Right lobe of liver (tissue), 6 donors: Measurements from ENCODE around the gene SLC35B2. TPM values are rescaled to one million over a fixed set of nuclear protein-coding genes. Genes with fewer than 3 reads are reported as not detected.

ENCODE experiments used
- ATAC-seq, 4 donors: fragments of 200-7000 bp; cut with Tn5 transposase; one replicate each; pipeline ENCODE4 v1.9.1; 2020; ENCODE audit warnings: mild to moderate bottlenecking in 4 of 4, moderate library complexity in 4 of 4
- DNase-seq, 3 donors: peaks; one replicate each; pipeline ENCODE4 v3.0.0-alpha.2; 2020
- H3K27ac ChIP-seq, 3 donors: fragments of 200-600 bp; one replicate each; pipeline ENCODE4 v1.8.0; 2022
- H3K27me3 ChIP-seq, 2 donors: fragments of 200-600 bp; one replicate each; pipeline ENCODE4 v1.8.0; 2022
- H3K36me3 ChIP-seq, 4 donors: fragments of 200-600 bp; sonication (generic) in 1 of 4; one replicate each; pipeline versions ENCODE4 v1.5.1 to v1.8.0; 2017 to 2022; ENCODE audit warnings: control low read depth in 1 of 4
- H3K4me1 ChIP-seq, 4 donors: fragments of 200-600 bp; sonication (generic) in 1 of 4; one replicate each; pipeline versions ENCODE4 v1.5.1 to v1.8.0; 2017 to 2022; ENCODE audit warnings: control low read depth in 1 of 4
- H3K4me3 ChIP-seq, 3 donors: fragments of 200-600 bp; one replicate each; pipeline ENCODE4 v1.8.0; 2022
- H3K9me3 ChIP-seq, 4 donors: fragments of 200-600 bp; sonication (generic) in 1 of 4; one replicate each; pipeline versions ENCODE4 v1.5.1 to v1.8.0; 2017 to 2022; ENCODE audit warnings: control low read depth in 1 of 4
- POLR2A ChIP-seq: fragments of 450-650 bp; IDR thresholded peaks from one replicate; pipeline ENCODE4 v1.6.1; 2017; ENCODE audit warnings: antibody characterized with exemption, mild to moderate bottlenecking
- WGBS: methylation state at CpG from one replicate; pipeline ENCODE4 v1.1.6; 2018; ENCODE audit warnings: low coverage, low lambda C conversion rate; ENCODE audit not compliant: insufficient coverage; ENCODE audit errors: missing lambda C conversion rate; 5-methylcytosine and 5-hydroxymethylcytosine counted together
- intact Hi-C, 2 donors: fragments of 100-400 bp; cut with DNase I; formaldehyde crosslinking; loops; one replicate each; pipeline versions ENCODE4 v1.11.2 to v1.14.1; 2022
- total RNA-seq, 6 experiments: library from RNA; depleted of rRNA in 2 of 6; stranded (reverse); fragments of >200 nt in 2 of 6; fragmentation: NEBNext Ultra II Directional in 3 of 6; extraction: Animal tissue kit (Norgen Biotek cat#: 25700) in 3 of 6; gene quantifications; one replicate each; pipeline versions ENCODE4 v1.1.0 to v1.2.4, GENCODE V29; 2016 to 2023
- TF ChIP-seq, protein P1 (sequence below), 4 donors: fragments of 200-600 bp in 3 of 4; fragments of 450-650 bp in 1 of 4; IDR thresholded peaks; one replicate each; pipeline versions ENCODE4 v1.5.1 to v1.8.0; 2016 to 2022; ENCODE audit warnings: antibody characterized with exemption in 4 of 4, mild to moderate bottlenecking in 2 of 4
- donor health status: DM: no; HTN: yes; CAD: no.
- donor health status: DM: no; HTN: no; CAD: no.
- donor health status: DM: no; HTN: no; CAD: no.
- donor health status: DM: no; HTN: yes; CAD: no.
- donor health status: DM: no; HTN: yes; CAD: no.

Gene SLC35B2
- total RNA-seq, 6 experiments from 2014 or later, result 15.1 to 29.0 (median 20.9) TPM

DNA sequence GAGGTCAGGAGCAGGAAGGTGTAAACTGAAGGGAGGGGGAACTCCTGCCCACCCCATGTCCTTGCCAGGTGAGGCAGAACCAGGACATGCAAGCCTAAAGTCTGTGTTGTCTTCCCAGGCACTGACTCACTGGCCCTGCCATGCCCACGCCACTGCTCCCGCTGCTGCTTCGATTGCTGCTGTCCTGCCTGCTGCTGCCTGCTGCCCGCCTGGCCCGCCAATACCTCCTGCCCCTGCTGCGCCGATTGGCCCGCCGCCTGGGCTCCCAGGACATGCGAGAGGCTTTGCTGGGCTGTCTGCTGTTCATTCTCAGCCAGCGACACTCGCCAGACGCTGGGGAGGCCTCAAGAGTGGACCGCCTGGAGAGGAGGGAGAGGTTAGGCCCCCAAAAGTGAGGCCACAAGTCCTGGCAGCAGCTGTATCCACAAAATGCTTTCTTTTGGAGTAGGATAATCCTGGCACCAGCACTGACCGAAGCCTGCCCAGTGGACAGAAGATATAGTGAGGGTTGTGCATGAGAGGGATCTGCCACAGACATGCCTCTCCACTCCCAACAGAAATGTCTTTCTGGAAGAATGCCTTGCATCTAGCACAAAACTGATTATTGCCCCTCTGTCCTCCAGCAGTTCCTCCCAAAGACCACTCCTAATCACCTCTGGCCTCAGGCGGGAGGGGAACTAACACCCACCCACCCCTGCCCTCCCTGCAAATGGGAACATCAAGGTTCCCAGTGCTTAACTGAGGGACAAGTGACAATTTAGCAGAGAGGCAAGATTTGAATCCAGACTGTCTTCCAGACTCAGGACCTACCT, 39.8 kb downstream of the SLC35B2 start:
- no peak for TF ChIP-seq POLR2A
- TF ChIP-seq, protein P1, sequence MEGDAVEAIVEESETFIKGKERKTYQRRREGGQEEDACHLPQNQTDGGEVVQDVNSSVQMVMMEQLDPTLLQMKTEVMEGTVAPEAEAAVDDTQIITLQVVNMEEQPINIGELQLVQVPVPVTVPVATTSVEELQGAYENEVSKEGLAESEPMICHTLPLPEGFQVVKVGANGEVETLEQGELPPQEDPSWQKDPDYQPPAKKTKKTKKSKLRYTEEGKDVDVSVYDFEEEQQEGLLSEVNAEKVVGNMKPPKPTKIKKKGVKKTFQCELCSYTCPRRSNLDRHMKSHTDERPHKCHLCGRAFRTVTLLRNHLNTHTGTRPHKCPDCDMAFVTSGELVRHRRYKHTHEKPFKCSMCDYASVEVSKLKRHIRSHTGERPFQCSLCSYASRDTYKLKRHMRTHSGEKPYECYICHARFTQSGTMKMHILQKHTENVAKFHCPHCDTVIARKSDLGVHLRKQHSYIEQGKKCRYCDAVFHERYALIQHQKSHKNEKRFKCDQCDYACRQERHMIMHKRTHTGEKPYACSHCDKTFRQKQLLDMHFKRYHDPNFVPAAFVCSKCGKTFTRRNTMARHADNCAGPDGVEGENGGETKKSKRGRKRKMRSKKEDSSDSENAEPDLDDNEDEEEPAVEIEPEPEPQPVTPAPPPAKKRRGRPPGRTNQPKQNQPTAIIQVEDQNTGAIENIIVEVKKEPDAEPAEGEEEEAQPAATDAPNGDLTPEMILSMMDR (IDR thresholded peaks at IDR 0.05), result no peak
- DNase-seq, result peak; percentile 85 to 92 (median 91)
- Histone ChIP-seq H3K4me1 (peaks cover 6 to 59% (median 36%) of the 10 kb centered on the region in 4 donors), H3K27ac (peak overlapping the region; percentile 36 to 67 (median 43)), H3K4me3 (no peak overlapping the region), H3K9me3 (no peaks in the 10 kb centered on the region), H3K27me3 (no peaks in the 10 kb centered on the region), H3K36me3 (no peaks in the 10 kb centered on the region)
- ATAC-seq, result peak; percentile 50 to 68 (median 60)
- WGBS, result 36% methylated on average over 5 of the region's 16 CpGs
- intact Hi-C loops, result no loop called here

DNA sequence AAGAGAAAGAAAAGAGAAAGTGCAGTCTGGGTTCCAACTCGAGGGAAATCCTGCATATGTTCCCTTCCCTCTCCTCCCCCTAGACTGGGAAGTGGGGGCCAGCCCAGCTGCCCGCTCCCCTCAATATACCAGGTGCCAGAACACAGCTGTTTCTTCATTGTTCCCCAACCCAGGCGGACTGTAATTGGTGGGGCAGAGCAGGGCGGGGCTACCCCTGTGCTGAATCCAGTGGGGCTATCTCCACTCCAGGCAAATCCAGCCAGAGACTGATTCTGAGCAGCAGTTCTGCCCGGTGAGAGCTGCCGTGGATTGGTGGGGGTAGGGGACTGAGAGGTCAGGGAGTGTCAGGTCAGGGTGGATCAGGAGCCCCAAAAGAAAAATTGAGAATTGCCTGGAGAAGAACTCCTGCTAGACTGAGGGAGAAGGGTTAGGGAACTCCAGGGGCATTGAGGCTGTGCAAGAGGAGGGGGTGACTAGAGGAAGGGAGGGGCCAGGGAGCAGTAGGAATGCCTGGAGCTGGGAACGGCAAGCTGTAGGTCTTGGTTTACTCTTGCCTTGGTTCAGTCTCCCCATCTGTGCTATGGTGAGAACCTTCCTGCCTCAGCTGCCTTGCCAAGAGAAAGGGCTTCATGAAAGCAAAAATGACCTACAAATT, 40.5 kb downstream of the SLC35B2 start, which contains the start of gene MYMX:
MYMX (plus strand) TSS at position 250 of the 655 bp plus-strand sequence. CDS start 546 bp downstream, outside the sequence.
- ATAC-seq (no peak), DNase-seq (no peak)
- no peak for TF ChIP-seq POLR2A
- TF ChIP-seq, protein P1 (IDR thresholded peaks at IDR 0.05), result no peak
- intact Hi-C loops, result no loop called here
- Histone ChIP-seq H3K4me1 (peaks cover 6 to 52% (median 33%) of the 10 kb centered on the region in 4 donors), H3K27me3 (no peaks in the 10 kb centered on the region), H3K9me3 (no peaks in the 10 kb centered on the region), H3K27ac (peak within 1 kb of the TSS; percentile 36 to 67 (median 43)), H3K4me3 (no peak within 1 kb of the TSS), H3K36me3 (no peaks in the 10 kb centered on the region)
- 37% methylated on average over 5 of the region's 7 CpGs for WGBS

DNA sequence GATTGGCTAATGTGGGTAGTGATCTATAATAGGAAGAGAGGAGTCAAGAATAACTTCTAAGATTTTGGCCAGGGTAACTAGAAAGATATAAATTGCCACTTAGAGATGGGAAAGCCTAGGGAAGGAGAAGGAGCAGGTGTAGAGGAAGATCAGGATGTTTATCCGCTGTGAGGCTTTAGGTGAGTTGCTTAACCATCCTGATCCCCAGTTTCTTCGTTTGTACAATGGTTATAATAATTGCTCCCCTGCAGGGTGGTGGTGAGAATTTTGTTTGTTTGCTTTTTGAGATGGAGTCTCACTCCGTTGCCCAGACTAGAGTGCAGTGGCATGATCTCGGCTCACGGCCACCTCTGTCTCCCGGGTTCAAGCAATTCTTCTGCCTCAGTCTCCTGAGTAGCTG, 43.0 kb downstream of the SLC35B2 start:
- ATAC-seq, result no peak
- Histone ChIP-seq H3K4me1 (peaks cover 6 to 33% (median 23%) of the 10 kb centered on the region in 4 donors), H3K27me3 (no peaks in the 10 kb centered on the region), H3K27ac (no peak overlapping the region), H3K4me3 (no peak overlapping the region), H3K9me3 (no peaks in the 10 kb centered on the region), H3K36me3 (no peaks in the 10 kb centered on the region)
- intact Hi-C loops, result no loop called here
- no peak for DNase-seq
- TF ChIP-seq POLR2A, result no peak
- TF ChIP-seq, protein P1 (IDR thresholded peaks at IDR 0.05), result no peak
- 80% methylated on average over 2 of the region's 6 CpGs for WGBS

DNA sequence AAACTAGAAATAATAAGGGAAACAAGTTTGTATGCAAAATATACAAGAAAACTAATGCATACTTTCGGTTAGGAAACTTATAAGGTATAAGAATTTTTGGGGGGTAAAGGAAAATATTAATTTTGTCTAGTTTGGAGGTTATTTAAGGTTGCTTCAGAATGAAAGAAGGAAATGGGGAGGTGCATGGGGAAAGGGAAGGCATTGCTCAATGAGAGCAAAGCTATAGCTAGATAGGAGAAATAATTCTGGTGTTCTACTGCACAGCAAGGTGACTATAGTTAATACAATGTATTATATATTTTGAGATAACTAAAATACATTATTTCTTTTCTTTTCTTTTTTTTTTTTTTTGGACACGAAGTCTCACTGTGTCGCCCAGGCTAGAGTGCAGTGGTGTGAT, 46.0 kb downstream of the SLC35B2 start:
- TF ChIP-seq POLR2A, result no peak
- TF ChIP-seq, protein P1 (IDR thresholded peaks at IDR 0.05), result no peak
- H3K4me1 ChIP-seq, result peaks cover 0 to 18% (median 8%) of the 10 kb centered on the region in 4 donors
- intact Hi-C loops, result no loop called here
- no peaks in the 10 kb centered on the region for H3K9me3 ChIP-seq
- H3K27me3 ChIP-seq, result no peaks in the 10 kb centered on the region
- no peak overlapping the region for H3K27ac ChIP-seq
- ATAC-seq (peak in 1 of 4 donors; percentile 55), DNase-seq (no peak)
- WGBS, result 88% methylated on average over 3 of the region's 3 CpGs
- H3K4me3 ChIP-seq, result no peak overlapping the region
- H3K36me3 ChIP-seq, result no peaks in the 10 kb centered on the region
